ENCODE results near the gene CCNI.

The CCNI gene

GRCh38 chr4:77014256-77014655 is 61.5 kb downstream of the CCNI start:
- H3K36me3 ChIP-seq (ENCODE audit: insufficient read depth), result no peaks in the 10 kb centered on the region

GRCh38 chr4:77012726-77013125 is 63.1 kb downstream of the CCNI start:
- H3K36me3 ChIP-seq (ENCODE audit: insufficient read depth), result no peaks in the 10 kb centered on the region
- H4K20me1 ChIP-seq (ENCODE audit: insufficient read depth), result no peaks in the 10 kb centered on the region
- TF ChIP-seq CTCF (conservative IDR thresholded peaks at IDR 0.05; ENCODE audit: low read depth, low read length), result no peak
- no peak overlapping the region for H2AFZ ChIP-seq (ENCODE audit: low read depth)
- no peak overlapping the region for H3K4me2 ChIP-seq
- H3K9ac ChIP-seq, result no peak overlapping the region
- no peak overlapping the region for H3K4me3 ChIP-seq (IDR thresholded peaks at IDR 0.05; ENCODE audit: insufficient read depth, low read depth, low read length)
- no peaks in the 10 kb centered on the region for H3K79me2 ChIP-seq (ENCODE audit: insufficient read depth, low read depth)
- peaks cover 15% of the 10 kb centered on the region for H3K4me1 ChIP-seq (ENCODE audit: low read depth, poor library complexity, severe bottlenecking)
- no peaks in the 10 kb centered on the region for H3K27me3 ChIP-seq (ENCODE audit: insufficient read depth, low read depth)
- H3K27ac ChIP-seq, result no peak overlapping the region

More at GRCh38 chr4:77014256-77014655, 61.5 kb downstream of the CCNI start:
- Histone ChIP-seq H3K27me3 (ENCODE audit: insufficient read depth, low read depth) (no peaks in the 10 kb centered on the region), H2AFZ (ENCODE audit: low read depth) (no peak overlapping the region), H4K20me1 (ENCODE audit: insufficient read depth) (no peaks in the 10 kb centered on the region), H3K4me3 (IDR thresholded peaks at IDR 0.05; ENCODE audit: insufficient read depth, low read depth, low read length) (no peak overlapping the region), H3K79me2 (ENCODE audit: insufficient read depth, low read depth) (no peaks in the 10 kb centered on the region), H3K27ac (no peak overlapping the region), H3K4me1 (ENCODE audit: low read depth, poor library complexity, severe bottlenecking) (peaks cover 9% of the 10 kb centered on the region), H3K9ac (no peak overlapping the region), H3K4me2 (no peak overlapping the region)
- TF ChIP-seq CTCF (conservative IDR thresholded peaks at IDR 0.05; ENCODE audit: low read depth, low read length), result no peak

GRCh38 chr4:77010841-77011354 is 64.9 kb downstream of the CCNI start:
- H4K20me1 ChIP-seq (ENCODE audit: insufficient read depth), result no peaks in the 10 kb centered on the region
- H3K4me2 ChIP-seq, result no peak overlapping the region
- H2AFZ ChIP-seq (ENCODE audit: low read depth), result no peak overlapping the region
- H3K9ac ChIP-seq, result no peak overlapping the region
- H3K79me2 ChIP-seq (ENCODE audit: insufficient read depth, low read depth), result no peaks in the 10 kb centered on the region
- TF ChIP-seq CTCF (conservative IDR thresholded peaks at IDR 0.05; ENCODE audit: low read depth, low read length), result no peak
- H3K36me3 ChIP-seq (ENCODE audit: insufficient read depth), result no peaks in the 10 kb centered on the region
- no peaks in the 10 kb centered on the region for H3K27me3 ChIP-seq (ENCODE audit: insufficient read depth, low read depth)
- H3K27ac ChIP-seq, result no peak overlapping the region
- no peak overlapping the region for H3K4me3 ChIP-seq (IDR thresholded peaks at IDR 0.05; ENCODE audit: insufficient read depth, low read depth, low read length)
- H3K4me1 ChIP-seq (ENCODE audit: low read depth, poor library complexity, severe bottlenecking), result peaks cover 33% of the 10 kb centered on the region

- Histone ChIP-seq H3K4me3 (IDR thresholded peaks at IDR 0.05; ENCODE audit: insufficient read depth, low read depth, low read length) (no peak overlapping the region), H3K27ac (no peak overlapping the region), H3K9ac (no peak overlapping the region), H3K4me1 (ENCODE audit: low read depth, poor library complexity, severe bottlenecking) (peaks cover 41% of the 10 kb centered on the region), H4K20me1 (ENCODE audit: insufficient read depth) (no peaks in the 10 kb centered on the region), H3K36me3 (ENCODE audit: insufficient read depth) (no peaks in the 10 kb centered on the region), H2AFZ (ENCODE audit: low read depth) (no peak overlapping the region), H3K79me2 (ENCODE audit: insufficient read depth, low read depth) (no peaks in the 10 kb centered on the region), H3K4me2 (no peak overlapping the region), H3K27me3 (ENCODE audit: insufficient read depth, low read depth) (no peaks in the 10 kb centered on the region)
- no peak for TF ChIP-seq CTCF (conservative IDR thresholded peaks at IDR 0.05; ENCODE audit: low read depth, low read length)
These were observed 66.2 kb downstream of the CCNI start for GRCh38 chr4:77009511-77010115.
